ENCODE data around the gene TMEM185A. TPM values are rescaled to one million over a fixed set of nuclear protein-coding genes. Genes with fewer than 3 reads are reported as not detected.
A peak's percentile ranks its signal among the peaks of the same experiment; 100 is the strongest.
"Not testable (repeated sequence)": the region's sequence is repeated elsewhere in the genome, so short reads cannot be mapped to it uniquely, and the experiment has no call there.

Gene TMEM185A
- total RNA-seq, 2 experiments from 2014 or later, result 15.8 to 16.8 TPM

DNA sequence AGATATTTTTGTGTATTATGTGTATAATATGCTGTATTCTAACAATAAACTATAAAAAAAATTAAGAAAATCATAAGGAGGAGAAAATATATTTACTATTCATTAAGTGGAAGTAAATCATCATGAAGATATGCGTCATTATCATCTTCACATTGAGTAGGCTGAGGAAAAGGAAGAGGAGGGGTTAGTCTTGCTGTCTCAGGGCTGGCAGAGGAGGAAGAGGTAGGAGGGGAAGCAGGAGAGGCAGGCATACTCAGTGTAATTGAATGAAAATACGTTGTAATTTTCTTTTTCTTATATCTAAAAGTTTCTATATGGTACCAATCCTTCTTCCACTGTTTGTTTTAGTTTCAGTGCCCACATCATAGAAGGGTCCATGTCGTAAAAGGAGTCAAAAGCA is 9.8 kb upstream of the TMEM185A start:
- H3K27ac Mint-ChIP-seq, result no peak overlapping the region
- no peaks in the 10 kb centered on the region for H3K4me1 Mint-ChIP-seq
- no peaks in the 10 kb centered on the region for H3K9me3 Mint-ChIP-seq
- H3K27me3 Mint-ChIP-seq, result peaks cover 2% of the 10 kb centered on the region
- no peaks in the 10 kb centered on the region for H3K36me3 Mint-ChIP-seq (ENCODE audit: low read depth)
- POLR2A ChIA-PET, result no interaction called here
- no peak for DNase-seq
- CTCF ChIA-PET, result no interaction called here
- H3K4me3 Mint-ChIP-seq, result no peak overlapping the region

DNA sequence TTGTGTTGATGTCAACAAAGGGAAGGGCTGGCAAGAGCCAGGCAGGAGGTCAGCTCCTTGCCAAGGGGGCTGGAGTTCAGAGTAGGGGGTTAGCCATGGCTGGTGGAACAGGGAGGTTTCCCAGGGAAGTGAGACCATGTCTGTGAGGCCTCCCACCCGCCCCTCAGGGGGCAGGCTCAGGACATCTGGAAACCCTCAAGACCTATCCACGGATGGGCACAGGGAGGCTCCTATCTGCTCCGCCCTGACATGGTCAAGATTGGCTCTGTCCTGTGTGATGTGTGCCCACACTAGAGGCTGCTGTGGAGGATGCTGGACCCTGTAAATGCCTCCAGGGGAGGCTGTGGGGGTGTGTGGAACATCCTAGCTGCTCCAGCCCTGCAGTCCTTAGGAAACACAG is 8.0 kb upstream of the TMEM185A start:
- Mint-ChIP-seq H3K4me1 (no peaks in the 10 kb centered on the region), H3K27me3 (no peaks in the 10 kb centered on the region)
- CTCF ChIA-PET, result no interaction called here

DNA sequence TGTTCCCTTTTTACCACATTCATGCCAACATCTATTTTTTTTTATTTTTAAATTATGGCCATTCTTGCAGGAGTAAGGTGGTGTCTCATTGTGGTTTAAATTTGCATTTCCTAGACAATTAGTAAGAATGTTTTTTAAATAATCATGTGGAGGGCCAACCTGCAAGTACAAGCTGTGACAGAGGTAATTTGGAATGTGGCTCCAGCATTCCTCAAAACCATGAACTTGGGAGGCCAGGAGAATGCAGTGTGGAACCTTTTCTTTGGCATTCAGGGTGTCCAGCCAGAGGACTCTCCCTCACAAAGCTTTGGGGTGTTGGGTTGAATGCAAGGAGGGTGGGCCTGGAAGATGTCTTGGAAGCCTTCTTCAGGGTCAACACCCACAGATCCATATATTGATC is 7.3 kb upstream of the TMEM185A start:
- Mint-ChIP-seq H3K27me3 (no peaks in the 10 kb centered on the region), H3K9me3 (no peaks in the 10 kb centered on the region), H3K4me3 (no peak overlapping the region), H3K4me1 (no peaks in the 10 kb centered on the region), H3K27ac (no peak overlapping the region), H3K36me3 (ENCODE audit: low read depth) (no peaks in the 10 kb centered on the region)
- ChIA-PET POLR2A (no interaction called here), CTCF (no interaction called here)
- DNase-seq, result no peak

More for the DNA sequence above, 8.0 kb upstream of the TMEM185A start:
- Mint-ChIP-seq H3K36me3 (ENCODE audit: low read depth) (no peaks in the 10 kb centered on the region), H3K9me3 (no peaks in the 10 kb centered on the region), H3K27ac (no peak overlapping the region), H3K4me3 (no peak overlapping the region)
- POLR2A ChIA-PET, result no interaction called here
- DNase-seq, result no peak

DNA sequence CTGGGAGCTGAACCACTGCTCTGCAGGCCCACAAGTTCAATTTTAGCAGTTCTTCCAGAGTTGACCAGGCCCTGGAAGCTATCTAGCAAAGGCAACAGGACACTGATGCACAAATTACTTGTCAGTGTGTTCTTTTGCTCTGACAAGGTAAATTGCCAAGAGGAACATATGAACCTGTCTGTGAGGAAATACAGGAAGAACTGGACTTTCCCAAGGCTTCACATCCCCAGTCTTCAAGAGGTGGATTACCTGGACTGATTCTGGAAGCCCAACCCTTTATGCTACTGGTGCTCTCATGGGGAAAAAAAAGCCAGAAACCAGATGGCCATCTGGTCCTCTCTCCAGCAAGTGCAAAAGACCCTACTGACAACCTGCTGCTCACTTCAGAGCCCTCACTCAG is 1.9 kb upstream of the TMEM185A start:
- peaks cover 2% of the 10 kb centered on the region for H3K36me3 Mint-ChIP-seq (ENCODE audit: low read depth)
- no peak overlapping the region for H3K4me3 Mint-ChIP-seq
- DNase-seq, result no peak
- H3K27ac Mint-ChIP-seq, result no peak overlapping the region
- ChIA-PET POLR2A (no interaction called here), CTCF (no interaction called here)
- H3K27me3 Mint-ChIP-seq, result no peaks in the 10 kb centered on the region
- peaks cover 25% of the 10 kb centered on the region for H3K4me1 Mint-ChIP-seq
- no peaks in the 10 kb centered on the region for H3K9me3 Mint-ChIP-seq

DNA sequence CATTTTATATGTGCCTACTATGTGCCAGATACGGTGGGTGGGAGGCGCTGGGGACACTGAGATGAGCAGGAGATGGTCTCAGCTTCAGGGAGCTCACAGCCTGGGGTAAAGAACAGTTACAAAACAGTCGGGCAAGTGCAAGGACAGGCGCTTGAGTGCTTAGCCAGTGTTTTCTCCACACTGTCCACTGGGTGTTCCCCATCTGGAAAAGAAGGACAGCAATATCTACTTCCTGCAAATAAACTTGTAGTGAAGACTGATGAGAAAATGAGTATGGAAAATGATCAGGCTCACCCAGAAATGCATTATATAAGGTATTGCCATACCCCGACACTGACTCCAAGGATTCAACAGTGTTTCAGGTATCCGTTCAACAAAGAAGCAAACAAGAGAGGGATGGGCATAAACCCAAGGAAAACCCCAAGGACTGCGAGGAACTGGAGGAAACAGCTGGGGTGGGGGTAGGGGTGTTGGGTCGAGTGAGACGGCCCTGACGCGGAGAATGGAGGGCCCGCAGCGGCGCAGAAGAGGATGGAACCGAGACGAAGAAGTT is 835 bp downstream of the TMEM185A start:
- Mint-ChIP-seq H3K4me1 (peaks cover 32% of the 10 kb centered on the region), H3K9me3 (no peaks in the 10 kb centered on the region), H3K36me3 (ENCODE audit: low read depth) (peaks cover 2% of the 10 kb centered on the region), H3K27me3 (no peaks in the 10 kb centered on the region), H3K4me3 (peak overlapping the region; percentile 90), H3K27ac (peak overlapping the region; percentile 85)
- CTCF ChIA-PET, result no interaction called here
- POLR2A ChIA-PET, result no interaction called here
- no peak for DNase-seq

DNA sequence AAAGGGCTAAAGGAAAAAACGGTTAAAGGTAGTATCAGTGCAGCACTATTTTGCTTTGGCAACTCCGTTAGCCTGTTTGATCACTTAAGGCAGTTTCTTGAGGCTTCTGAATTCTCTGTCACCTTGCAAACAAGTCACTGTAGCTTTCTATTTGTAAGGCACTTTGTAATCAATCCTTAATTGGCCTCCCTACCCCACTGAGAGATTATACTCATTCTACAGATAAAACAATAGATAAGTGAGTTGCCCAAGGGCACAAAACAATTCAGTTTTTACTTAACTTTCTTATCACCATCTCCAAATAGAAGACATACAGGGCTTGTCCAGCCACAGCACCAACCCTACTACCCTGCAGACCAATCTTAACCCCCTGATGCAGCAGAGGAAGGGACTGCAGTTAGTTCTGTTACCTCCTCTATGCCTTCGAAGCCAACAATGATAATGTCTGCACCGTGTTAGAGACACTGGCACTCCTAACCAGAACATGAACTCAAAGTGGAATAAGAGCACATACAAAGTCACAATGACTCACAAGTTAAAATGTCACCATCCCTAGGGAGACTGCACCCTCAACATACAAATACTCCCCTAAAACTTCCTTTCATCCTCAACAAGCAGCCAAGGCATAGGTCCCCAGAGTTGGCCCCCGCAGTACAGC is 1.7 kb downstream of the TMEM185A start:
- POLR2A ChIA-PET, result no interaction called here
- H3K4me3 Mint-ChIP-seq, result peak overlapping the region; percentile 90
- H3K36me3 Mint-ChIP-seq (ENCODE audit: low read depth), result peaks cover 2% of the 10 kb centered on the region
- peaks cover 32% of the 10 kb centered on the region for H3K4me1 Mint-ChIP-seq
- no peaks in the 10 kb centered on the region for H3K27me3 Mint-ChIP-seq
- DNase-seq, result no peak
- no peak overlapping the region for H3K27ac Mint-ChIP-seq
- CTCF ChIA-PET, result interaction anchor here (1.5 kb wide), 1 partner anchor 18 kb away, joined by 3 read pairs; no protein-coding TSS in a partner anchor
- H3K9me3 Mint-ChIP-seq, result no peaks in the 10 kb centered on the region

DNA sequence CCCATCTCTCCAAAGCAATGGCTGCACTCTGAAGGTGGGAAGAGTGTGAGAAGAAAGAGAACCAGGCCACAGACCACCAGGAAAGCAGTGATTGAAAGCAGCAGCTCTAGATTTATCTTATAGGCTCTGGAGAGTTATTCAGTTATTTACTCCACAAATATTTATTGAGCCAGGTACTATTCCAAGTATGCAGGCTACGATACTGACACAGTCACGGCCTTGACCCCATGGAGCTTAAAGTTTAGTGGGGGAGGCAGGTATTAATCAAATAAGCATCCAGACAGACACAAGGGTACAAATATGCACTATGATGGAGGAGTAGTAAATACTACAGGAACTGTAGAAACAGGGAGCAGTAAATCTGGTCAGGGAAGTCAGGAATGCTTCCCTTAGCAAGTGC is 2.8 kb downstream of the TMEM185A start:
- ChIA-PET CTCF (interaction anchor here (1.5 kb wide), 1 partner anchor 17 kb away, joined by 3 read pairs; no protein-coding TSS in a partner anchor), POLR2A (no interaction called here)
- H3K4me1 Mint-ChIP-seq, result peaks cover 32% of the 10 kb centered on the region
- H3K36me3 Mint-ChIP-seq (ENCODE audit: low read depth), result peaks cover 2% of the 10 kb centered on the region
- H3K9me3 Mint-ChIP-seq, result no peaks in the 10 kb centered on the region
- H3K4me3 Mint-ChIP-seq, result no peak overlapping the region
- no peak overlapping the region for H3K27ac Mint-ChIP-seq
- no peaks in the 10 kb centered on the region for H3K27me3 Mint-ChIP-seq
- DNase-seq, result no peak

DNA sequence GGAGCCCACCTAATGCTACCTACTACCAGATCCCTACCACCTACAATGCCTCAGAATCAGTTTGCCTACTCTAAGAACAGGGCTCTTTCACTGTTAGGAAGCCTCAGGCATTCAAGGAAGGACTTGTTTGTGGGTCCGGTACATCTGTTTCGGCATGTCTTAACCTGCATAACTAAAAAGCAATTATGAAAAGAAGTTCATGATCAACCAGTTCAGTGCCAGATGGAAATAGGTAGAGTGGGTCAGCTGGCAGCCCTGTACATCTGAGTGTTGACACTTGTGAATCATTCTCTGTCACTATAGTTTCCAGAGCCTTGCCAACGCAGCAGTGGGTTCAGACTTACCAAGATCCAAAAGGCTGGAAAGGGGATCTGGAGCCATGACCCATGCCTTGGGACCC is 3.3 kb downstream of the TMEM185A start:
- H3K36me3 Mint-ChIP-seq (ENCODE audit: low read depth), result peaks cover 2% of the 10 kb centered on the region
- no peak overlapping the region for H3K27ac Mint-ChIP-seq
- H3K27me3 Mint-ChIP-seq, result no peaks in the 10 kb centered on the region
- H3K4me1 Mint-ChIP-seq, result peaks cover 32% of the 10 kb centered on the region
- ChIA-PET CTCF (interaction anchor here (1.5 kb wide), 1 partner anchor 16 kb away, joined by 3 read pairs; no protein-coding TSS in a partner anchor), POLR2A (no interaction called here)
- DNase-seq, result no peak
- H3K9me3 Mint-ChIP-seq, result no peaks in the 10 kb centered on the region
- H3K4me3 Mint-ChIP-seq, result no peak overlapping the region

DNA sequence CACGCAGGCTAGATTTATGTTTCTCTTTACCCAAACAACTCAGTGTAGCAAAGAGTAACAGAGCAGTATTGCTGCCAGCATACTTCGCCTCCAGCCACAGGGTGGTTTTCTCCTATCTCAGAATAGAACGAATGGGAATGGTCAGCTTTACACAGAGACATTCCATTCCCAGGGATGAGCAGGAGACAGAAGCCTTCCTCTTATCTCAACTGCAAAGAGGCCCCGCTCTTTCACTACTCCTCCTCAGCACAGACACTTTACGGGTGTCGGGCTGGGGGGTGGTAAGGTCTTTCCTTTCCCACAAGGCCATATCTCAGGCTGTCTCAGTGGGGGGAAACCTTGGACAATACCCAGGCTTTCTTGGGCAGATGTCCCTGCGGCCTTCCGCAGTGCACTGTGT is 4.8 kb downstream of the TMEM185A start:
- H3K9me3 Mint-ChIP-seq; CTCF ChIA-PET; H3K4me3 Mint-ChIP-seq; DNase-seq; POLR2A ChIA-PET; H3K27me3 Mint-ChIP-seq; H3K36me3 Mint-ChIP-seq (ENCODE audit: low read depth); H3K27ac Mint-ChIP-seq: not testable (repeated sequence)
- peaks cover 28% of the 10 kb centered on the region for H3K4me1 Mint-ChIP-seq

DNA sequence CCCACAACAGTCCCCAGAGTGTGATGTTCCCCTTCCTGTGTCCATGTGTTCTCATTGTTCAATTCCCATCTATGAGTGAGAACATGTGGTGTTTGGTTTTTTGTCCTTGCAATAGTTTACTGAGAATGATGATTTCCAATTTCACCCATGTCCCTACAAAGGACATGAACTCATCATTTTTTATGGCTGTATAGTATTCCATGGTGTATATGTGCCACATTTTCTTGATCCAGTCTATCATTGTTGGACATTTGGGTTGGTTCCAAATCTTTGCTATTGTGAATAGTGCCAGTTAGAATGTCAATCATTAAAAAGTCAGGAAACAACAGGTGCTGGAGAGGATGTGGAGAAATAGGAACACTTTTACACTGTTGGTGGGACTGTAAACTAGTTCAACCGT is 11.9 kb downstream of the TMEM185A start:
- H3K4me3 Mint-ChIP-seq; H3K36me3 Mint-ChIP-seq (ENCODE audit: low read depth); H3K9me3 Mint-ChIP-seq; POLR2A ChIA-PET; H3K27me3 Mint-ChIP-seq; H3K4me1 Mint-ChIP-seq; CTCF ChIA-PET; DNase-seq; H3K27ac Mint-ChIP-seq: not testable (repeated sequence)

DNA sequence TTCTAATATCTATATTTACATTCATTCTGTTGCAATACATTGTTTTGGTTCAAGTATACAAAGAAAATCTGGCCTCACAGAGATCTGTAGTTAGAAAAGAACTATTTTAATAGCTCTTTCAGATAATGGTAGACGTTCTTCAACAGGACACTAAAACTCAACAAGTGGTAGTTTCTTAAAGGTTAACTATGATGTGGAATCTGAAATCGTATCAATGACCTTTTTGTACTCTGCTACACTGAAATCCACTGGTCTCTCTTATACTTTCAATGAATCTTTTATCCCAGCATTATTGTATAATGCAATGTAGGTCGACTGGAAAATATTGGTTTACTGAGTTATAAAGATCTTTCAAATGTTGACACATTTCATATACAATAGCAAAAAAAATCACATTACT is 12.7 kb downstream of the TMEM185A start:
- ChIA-PET CTCF (no interaction called here), POLR2A (no interaction called here)
- no peaks in the 10 kb centered on the region for H3K27me3 Mint-ChIP-seq
- peaks cover 2% of the 10 kb centered on the region for H3K4me1 Mint-ChIP-seq
- H3K36me3 Mint-ChIP-seq (ENCODE audit: low read depth), result no peaks in the 10 kb centered on the region
- DNase-seq, result no peak
- H3K27ac Mint-ChIP-seq, result no peak overlapping the region
- no peak overlapping the region for H3K4me3 Mint-ChIP-seq
- no peaks in the 10 kb centered on the region for H3K9me3 Mint-ChIP-seq

DNA sequence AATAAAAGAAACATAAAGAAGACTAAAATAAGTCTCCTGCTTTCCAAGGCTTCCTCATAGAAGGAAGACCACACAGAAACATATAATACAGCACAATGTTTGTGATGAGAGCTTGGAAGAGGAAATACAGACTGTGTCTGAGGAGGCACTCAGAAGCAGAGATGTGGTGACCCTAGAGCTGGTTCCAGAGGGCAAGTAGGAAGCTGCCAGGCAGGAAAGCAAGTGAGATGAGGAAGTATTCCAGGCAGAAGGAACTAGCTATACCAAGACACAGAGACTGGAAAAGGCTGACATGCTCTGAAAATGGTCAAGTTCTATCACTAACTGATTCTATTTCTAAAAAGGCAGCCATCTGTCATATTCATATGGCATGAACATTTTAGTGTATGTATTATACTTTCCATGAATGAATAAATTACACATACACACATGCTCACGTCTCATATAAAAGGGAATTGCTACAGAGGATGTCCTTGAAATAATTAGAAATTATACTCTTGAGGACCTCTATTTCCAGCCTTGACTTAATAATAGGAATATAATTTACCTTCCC is 19.9 kb downstream of the TMEM185A start:
- DNase-seq, result no peak
- Mint-ChIP-seq H3K27me3 (no peaks in the 10 kb centered on the region), H3K36me3 (ENCODE audit: low read depth) (peaks cover 6% of the 10 kb centered on the region), H3K27ac (no peak overlapping the region), H3K4me3 (no peak overlapping the region), H3K9me3 (no peaks in the 10 kb centered on the region), H3K4me1 (no peaks in the 10 kb centered on the region)
- ChIA-PET POLR2A (no interaction called here), CTCF (interaction anchor here (1.3 kb wide), 1 partner anchor 17 kb away, joined by 3 read pairs; no protein-coding TSS in a partner anchor)

DNA sequence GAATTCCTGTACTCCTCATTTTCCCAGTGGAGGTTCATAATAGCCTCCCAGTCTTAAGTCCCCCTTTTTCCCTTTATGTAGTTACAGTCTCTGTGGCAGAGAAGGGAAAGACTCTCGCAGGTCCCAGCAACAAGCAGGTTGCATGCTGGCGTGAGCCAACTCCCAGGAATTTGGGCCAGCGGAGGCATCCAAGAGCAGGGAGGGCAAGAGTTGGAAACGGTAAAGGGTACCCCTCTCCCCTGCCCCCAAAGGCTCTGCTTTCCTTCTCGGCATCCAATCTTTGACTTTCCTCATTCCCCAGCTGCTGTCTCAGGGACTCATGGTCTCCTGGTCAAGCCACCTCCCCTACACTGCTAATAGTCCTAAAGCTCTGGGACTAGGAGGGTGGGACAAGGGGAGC is 21.1 kb downstream of the TMEM185A start:
- Mint-ChIP-seq H3K4me1 (no peaks in the 10 kb centered on the region), H3K4me3 (no peak overlapping the region), H3K9me3 (no peaks in the 10 kb centered on the region), H3K27ac (no peak overlapping the region), H3K36me3 (ENCODE audit: low read depth) (peaks cover 11% of the 10 kb centered on the region), H3K27me3 (no peaks in the 10 kb centered on the region)
- POLR2A ChIA-PET, result no interaction called here
- CTCF ChIA-PET, result no interaction called here
- DNase-seq, result no peak

DNA sequence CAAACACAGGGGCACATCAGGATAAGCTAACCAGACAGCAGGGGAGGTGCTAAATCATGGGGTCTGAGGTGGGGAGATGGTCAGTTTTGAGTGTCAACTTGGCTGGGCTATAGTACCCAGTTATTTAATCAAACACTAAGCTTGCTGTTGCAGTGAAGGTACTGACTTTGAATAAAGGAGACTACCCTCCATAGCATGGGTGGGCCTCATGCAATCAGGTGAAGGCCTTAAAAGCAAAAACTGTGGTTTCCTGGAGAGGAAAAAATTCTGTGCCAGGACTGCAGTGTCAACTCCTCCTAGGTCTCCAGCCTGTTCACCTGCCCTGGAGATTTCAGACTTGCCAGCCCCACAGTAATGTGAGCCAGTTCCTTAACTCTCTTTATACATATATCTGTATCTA is 23.9 kb downstream of the TMEM185A start:
- Mint-ChIP-seq H3K36me3 (ENCODE audit: low read depth) (peaks cover 16% of the 10 kb centered on the region), H3K4me3 (no peak overlapping the region), H3K9me3 (no peaks in the 10 kb centered on the region), H3K27ac (no peak overlapping the region), H3K4me1 (no peaks in the 10 kb centered on the region), H3K27me3 (no peaks in the 10 kb centered on the region)
- ChIA-PET CTCF (interaction anchor here (0.6 to 0.7 kb wide), 2 partner anchors 398 to 1068 kb away, joined by 3 read pairs; no protein-coding TSS in a partner anchor), POLR2A (no interaction called here)
- DNase-seq, result no peak
